ENCODE measurements around the gene ANKRD39.

DNA sequence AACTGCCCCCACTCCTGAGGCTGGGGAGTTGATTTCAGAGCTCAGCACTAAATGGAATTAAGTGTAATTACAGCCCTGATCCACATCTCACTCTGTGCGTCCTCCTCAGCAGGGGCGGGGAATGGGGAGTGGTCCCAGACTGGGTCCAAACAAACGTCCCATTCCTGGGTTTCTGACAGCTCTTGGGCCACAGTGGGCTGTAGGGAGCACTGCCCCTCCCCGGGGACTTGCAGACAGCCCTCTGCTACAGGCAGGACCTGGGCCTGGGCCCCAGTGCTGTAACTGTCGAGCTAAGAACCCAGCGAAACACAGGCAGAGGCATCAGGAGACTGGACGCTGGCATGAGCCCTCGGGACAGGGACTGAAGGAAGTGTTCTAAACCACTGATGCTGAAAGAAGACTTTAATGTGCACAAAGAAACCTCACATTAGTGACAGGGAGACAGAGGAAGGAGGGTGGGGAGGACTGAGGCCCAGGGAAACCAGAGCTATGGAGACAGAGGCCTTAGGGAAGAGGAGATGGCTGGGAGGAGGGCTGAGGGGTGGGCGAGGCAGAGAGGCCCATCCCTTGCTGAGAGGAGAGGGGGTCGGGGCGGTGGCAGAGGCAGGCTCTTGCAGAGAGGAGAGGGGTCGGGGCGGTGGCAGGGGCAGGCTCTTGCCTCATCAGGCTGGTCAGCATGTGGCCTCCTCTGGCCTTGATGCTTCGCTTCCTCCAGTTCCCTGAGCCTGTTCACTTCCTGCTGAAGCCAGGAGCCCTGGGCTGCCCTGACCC lies 17.9 kb upstream of the ANKRD39 start:
- TF ChIP-seq, protein P1, sequence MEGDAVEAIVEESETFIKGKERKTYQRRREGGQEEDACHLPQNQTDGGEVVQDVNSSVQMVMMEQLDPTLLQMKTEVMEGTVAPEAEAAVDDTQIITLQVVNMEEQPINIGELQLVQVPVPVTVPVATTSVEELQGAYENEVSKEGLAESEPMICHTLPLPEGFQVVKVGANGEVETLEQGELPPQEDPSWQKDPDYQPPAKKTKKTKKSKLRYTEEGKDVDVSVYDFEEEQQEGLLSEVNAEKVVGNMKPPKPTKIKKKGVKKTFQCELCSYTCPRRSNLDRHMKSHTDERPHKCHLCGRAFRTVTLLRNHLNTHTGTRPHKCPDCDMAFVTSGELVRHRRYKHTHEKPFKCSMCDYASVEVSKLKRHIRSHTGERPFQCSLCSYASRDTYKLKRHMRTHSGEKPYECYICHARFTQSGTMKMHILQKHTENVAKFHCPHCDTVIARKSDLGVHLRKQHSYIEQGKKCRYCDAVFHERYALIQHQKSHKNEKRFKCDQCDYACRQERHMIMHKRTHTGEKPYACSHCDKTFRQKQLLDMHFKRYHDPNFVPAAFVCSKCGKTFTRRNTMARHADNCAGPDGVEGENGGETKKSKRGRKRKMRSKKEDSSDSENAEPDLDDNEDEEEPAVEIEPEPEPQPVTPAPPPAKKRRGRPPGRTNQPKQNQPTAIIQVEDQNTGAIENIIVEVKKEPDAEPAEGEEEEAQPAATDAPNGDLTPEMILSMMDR (IDR thresholded peaks at IDR 0.05 in 8 of 11, conservative IDR thresholded peaks at IDR 0.05 in 3 of 11), result no peak
- TF ChIP-seq POLR2AphosphoS5 (IDR thresholded peaks at IDR 0.05) (peak in 2 of 3 donors; percentile 41 to 61), POLR2A (IDR thresholded peaks at IDR 0.05) (no peak)
